GM19438 (cell line): Measurements from ENCODE around the gene SPATS2L.

Experiments used
- ATAC-seq: cut with Tn5 transposase; IDR thresholded peaks from one replicate; pipeline ENCODE4 v1.9.1; 2021; ENCODE audit warnings: low read depth; ENCODE audit not compliant: unreplicated experiment

The SPATS2L gene

GRCh38 chr2:200306196-200306930, at the start of gene SPATS2L:
SPATS2L (plus strand) TSS chr2:200306693; CDS start chr2:200389245, 82,552 bp downstream.
- peak; percentile 64 for ATAC-seq

GRCh38 chr2:200257570-200257969, 48.9 kb upstream of the SPATS2L start:
- no peak for ATAC-seq

- no peak for ATAC-seq
These were observed 48.4 kb upstream of the SPATS2L start for GRCh38 chr2:200258081-200258480.

- ATAC-seq: no peak
These were observed 47.5 kb upstream of the SPATS2L start for GRCh38 chr2:200258881-200259576.

- ATAC-seq: no peak
These were observed 46.9 kb upstream of the SPATS2L start for GRCh38 chr2:200259577-200259957.

GRCh38 chr2:200262047-200262446, 44.4 kb upstream of the SPATS2L start:
- no peak for ATAC-seq

- ATAC-seq: no peak
These were observed 43.2 kb upstream of the SPATS2L start for GRCh38 chr2:200263279-200263678.

- no peak for ATAC-seq
These were observed 41.9 kb upstream of the SPATS2L start for GRCh38 chr2:200264631-200265030.

GRCh38 chr2:200266406-200266805, 40.1 kb upstream of the SPATS2L start:
- ATAC-seq: no peak

- ATAC-seq: no peak
These were observed 39.1 kb upstream of the SPATS2L start for GRCh38 chr2:200267350-200267749.

- no peak for ATAC-seq
These were observed 35.8 kb upstream of the SPATS2L start for GRCh38 chr2:200270732-200271131.

GRCh38 chr2:200272320-200272719, 34.2 kb upstream of the SPATS2L start:
- no peak for ATAC-seq

- ATAC-seq: no peak
These were observed 32.1 kb upstream of the SPATS2L start for GRCh38 chr2:200274116-200275075.

GRCh38 chr2:200275295-200276013, 31.0 kb upstream of the SPATS2L start:
- ATAC-seq: no peak

GRCh38 chr2:200276472-200276871, 30.0 kb upstream of the SPATS2L start:
- no peak for ATAC-seq

GRCh38 chr2:200278694-200279316, 27.7 kb upstream of the SPATS2L start:
- no peak for ATAC-seq

GRCh38 chr2:200279857-200280256, 26.6 kb upstream of the SPATS2L start:
- no peak for ATAC-seq

- ATAC-seq: no peak
These were observed 19.9 kb upstream of the SPATS2L start for GRCh38 chr2:200286578-200286977.

- no peak for ATAC-seq
These were observed 17.6 kb upstream of the SPATS2L start for GRCh38 chr2:200288670-200289429.
